GM19043 (cell line): ENCODE measurements around the gene PRX.
A peak's percentile ranks its signal among the peaks of the same experiment; 100 is the strongest.
"Not testable (repeated sequence)": the region's sequence is repeated elsewhere in the genome, so short reads cannot be mapped to it uniquely, and the experiment has no call there.

Source experiments
- ATAC-seq: cut with Tn5 transposase; IDR thresholded peaks from one replicate; pipeline ENCODE4 v1.9.1; 2021; ENCODE audit warnings: low read depth; ENCODE audit not compliant: unreplicated experiment

The PRX gene, protein sequence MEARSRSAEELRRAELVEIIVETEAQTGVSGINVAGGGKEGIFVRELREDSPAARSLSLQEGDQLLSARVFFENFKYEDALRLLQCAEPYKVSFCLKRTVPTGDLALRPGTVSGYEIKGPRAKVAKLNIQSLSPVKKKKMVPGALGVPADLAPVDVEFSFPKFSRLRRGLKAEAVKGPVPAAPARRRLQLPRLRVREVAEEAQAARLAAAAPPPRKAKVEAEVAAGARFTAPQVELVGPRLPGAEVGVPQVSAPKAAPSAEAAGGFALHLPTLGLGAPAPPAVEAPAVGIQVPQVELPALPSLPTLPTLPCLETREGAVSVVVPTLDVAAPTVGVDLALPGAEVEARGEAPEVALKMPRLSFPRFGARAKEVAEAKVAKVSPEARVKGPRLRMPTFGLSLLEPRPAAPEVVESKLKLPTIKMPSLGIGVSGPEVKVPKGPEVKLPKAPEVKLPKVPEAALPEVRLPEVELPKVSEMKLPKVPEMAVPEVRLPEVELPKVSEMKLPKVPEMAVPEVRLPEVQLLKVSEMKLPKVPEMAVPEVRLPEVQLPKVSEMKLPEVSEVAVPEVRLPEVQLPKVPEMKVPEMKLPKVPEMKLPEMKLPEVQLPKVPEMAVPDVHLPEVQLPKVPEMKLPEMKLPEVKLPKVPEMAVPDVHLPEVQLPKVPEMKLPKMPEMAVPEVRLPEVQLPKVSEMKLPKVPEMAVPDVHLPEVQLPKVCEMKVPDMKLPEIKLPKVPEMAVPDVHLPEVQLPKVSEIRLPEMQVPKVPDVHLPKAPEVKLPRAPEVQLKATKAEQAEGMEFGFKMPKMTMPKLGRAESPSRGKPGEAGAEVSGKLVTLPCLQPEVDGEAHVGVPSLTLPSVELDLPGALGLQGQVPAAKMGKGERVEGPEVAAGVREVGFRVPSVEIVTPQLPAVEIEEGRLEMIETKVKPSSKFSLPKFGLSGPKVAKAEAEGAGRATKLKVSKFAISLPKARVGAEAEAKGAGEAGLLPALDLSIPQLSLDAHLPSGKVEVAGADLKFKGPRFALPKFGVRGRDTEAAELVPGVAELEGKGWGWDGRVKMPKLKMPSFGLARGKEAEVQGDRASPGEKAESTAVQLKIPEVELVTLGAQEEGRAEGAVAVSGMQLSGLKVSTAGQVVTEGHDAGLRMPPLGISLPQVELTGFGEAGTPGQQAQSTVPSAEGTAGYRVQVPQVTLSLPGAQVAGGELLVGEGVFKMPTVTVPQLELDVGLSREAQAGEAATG (N-terminal part only)

GRCh38 chr19:40413291-40413845 is at the start of gene PRX:
PRX (minus strand) TSS chr19:40413378; CDS start chr19:40407932, 5,446 bp downstream.
- ATAC-seq = no peak

- no peak for ATAC-seq
Measured at GRCh38 chr19:40461669-40462221, 48.6 kb upstream of the PRX start.

DNA sequence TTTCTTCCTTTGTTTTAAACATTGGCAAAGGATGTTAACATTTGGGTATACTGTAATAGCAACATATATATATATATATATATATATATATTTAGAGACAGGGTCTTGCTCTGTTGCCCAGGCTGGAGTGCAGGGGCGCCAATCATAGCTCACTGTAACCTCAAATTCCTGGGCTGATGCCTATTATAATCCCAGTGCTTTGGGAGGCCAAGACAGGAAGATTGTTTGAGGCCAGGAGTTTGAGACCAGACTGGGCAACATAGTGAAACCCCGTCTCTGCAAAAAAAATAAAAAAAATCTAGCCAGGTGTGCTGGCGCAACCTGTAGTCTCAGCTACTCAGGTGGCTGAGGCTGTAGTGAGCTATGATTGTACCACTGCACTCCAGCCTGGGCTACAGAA is 47.0 kb upstream of the PRX start:
- no peak for ATAC-seq

GRCh38 chr19:40458597-40458974 is 45.4 kb upstream of the PRX start:
- no peak for ATAC-seq

DNA sequence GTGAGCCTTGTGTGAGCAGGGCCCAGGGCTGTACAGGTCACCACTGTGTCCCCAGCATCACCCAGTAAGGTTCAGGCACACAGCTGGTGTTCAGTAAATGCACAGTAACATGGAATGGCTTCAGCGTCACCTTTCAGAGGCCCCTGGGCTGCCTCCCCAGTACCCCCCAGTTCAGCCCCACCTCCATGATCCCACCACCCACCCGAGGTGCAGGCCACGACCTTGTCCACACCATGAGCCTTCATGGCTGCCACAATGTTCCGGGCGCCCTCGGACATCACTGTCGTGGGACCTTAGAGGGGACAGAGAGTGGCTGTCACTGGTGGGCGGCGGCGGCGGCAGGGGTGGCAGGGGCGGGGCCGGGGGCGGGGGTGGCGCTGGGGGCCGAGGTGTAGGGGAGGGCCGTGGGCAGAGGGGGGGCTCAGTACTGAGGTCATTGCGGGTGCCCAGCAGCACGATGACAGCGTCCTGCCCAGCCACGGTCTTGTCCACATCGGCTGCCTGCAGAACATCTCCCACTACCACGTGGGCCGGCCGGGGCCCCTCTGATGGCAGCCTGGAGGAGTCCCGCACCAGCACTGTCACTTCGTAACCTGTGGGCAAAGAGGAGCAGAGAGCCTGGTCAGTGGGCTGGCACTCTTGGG is 44.9 kb upstream of the PRX start:
- no peak for ATAC-seq

DNA sequence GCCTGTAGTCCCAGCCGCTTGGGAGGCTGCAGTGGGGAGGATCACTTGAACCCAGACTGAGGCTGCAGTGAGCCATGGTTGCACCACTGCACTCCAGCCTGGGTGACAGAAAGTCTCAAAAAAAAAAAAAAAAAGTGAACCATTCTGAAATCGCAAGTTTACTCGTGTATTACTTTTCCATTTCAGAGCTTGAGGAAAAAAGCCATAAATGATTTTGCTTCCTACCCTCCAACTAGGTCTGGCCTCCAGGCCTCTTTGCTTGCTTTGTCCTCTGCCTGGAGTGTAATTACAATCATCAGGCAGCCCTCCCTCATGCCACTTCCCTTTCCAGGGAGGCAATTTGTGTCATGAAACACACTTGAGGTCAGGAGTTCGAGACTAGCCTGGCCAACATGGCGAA is 43.9 kb upstream of the PRX start:
- no peak for ATAC-seq

DNA sequence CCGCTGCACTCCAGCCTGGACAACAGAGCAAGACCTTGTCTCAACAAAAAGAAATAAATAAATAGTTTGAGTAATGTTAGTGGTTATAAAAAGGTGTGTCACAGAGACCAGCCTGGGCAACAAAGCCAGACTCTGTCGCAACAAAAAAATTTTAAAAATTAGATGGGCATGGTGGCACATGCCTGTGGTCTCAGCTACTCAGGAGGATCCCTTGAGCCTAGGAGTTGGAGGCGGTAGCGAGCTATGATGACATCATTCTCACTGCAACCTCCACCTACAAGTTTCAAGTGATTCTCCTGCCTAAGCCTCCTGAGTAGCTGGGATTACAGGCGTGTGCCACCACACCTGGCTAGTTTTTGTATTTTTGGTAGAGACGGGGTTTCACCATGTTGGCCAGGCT is 40.8 kb upstream of the PRX start:
- not testable (repeated sequence) for ATAC-seq

- ATAC-seq = no peak
Measured at GRCh38 chr19:40453151-40453735, 40.1 kb upstream of the PRX start.

- no peak for ATAC-seq
Measured at GRCh38 chr19:40452016-40452415, 38.8 kb upstream of the PRX start.

DNA sequence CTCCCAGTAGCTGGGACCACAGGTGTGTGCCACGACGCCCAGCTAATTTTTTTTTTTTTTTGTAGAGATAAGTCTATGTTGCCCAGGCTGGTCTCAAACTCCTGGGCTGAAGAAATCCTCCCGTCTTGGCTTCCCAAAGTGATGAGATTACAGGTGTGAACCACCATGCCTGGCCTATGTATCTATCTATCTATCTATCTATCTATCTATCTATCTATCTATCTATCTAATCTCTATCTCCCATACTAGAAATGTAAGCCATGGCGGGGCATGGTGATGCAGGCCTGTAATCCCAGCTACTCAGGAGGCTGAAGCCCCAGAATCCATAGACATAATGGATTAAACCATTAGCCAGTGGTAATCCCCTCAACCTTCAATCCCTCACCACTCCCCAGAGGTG is 37.5 kb upstream of the PRX start:
- no peak for ATAC-seq

DNA sequence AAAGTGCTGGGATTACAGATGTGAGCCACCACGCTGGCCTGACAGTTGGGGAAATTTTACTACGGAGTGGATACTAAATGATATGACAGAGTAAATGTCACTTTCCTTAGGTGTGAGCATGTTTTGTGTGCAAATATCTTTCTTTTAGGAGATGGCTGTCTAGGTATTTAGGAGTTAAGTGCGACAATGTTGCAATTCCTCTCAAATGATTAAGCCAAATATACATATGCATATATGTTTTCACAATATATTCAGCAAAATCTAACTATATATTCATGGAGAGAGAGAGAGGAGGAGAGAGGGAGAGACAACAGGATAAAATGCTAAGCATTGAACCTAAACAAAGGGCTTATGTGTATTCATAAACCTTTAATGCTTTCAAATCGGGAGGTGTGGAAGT is 36.3 kb upstream of the PRX start:
- ATAC-seq = no peak

DNA sequence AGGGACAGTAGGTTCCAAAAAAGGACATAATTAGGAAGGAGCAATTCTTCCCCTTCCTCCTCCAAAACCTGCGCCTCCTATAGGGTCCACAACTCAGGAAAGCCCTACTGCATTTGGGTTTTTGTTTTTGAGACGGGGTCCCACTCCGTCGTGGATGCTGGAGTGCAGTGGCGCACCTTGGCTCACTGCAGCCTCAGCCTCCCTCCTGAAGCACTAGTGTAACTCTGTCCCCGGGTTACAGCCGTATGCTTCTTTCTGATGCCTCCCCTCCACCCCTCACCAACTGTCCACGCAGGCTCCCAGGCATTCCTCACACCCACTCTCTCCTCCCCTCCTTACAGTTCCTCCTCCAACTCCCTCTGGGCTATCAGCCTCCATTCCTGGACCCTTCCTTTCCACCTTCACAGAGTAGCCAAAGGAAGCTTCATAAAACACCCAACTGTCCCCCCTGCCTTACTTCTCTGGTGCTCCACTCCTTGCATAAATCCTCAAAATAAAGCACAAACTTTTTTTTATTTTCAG is 33.1 kb upstream of the PRX start:
- ATAC-seq = no peak

DNA sequence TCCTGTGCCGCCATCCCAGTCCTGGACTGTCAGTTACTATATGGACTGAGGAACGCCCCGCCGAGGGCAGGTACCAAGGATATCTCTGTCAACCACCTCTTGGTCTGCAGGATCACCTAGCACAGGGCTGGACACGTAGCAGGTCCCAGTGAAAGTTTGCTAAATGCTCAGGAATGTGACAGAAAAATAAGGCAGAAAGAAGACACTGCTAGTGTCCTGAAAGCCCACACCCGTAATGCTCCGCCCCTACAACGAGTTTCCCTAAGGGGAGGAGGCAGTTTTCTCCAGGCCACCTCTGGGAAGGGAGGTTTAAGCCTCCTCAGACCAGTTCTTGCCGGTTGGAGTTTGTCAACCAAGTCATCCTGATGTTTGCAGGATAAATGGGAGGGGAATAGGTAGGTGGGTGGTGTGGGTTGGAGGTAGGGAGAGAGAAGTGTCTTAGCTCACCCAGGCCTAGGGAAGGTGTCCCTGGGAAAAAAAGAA is 32.6 kb upstream of the PRX start:
- ATAC-seq = no peak

DNA sequence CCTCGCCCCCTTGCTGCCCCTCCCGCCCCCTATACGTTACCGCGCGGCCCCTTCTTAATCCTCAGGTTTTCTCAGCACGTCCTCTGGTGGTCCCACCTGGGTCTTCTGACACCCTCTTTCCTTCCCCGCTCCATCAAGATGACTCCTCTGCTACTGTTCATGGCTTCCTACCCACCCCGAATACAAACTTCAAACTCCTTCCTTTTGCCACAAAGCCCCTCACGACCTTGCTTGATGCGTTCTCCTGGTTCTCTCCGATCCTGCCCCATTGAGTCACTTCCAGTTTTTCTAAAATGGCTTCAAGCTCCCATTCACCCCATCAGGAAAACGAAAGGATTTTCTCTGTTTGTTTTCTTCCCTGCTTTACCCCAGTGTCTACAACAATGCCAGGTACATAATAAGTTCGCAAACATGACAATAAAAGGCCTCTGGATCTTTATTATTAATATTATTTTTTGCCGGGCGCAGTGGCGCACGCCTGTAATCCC is 31.7 kb upstream of the PRX start:
- ATAC-seq = no peak

DNA sequence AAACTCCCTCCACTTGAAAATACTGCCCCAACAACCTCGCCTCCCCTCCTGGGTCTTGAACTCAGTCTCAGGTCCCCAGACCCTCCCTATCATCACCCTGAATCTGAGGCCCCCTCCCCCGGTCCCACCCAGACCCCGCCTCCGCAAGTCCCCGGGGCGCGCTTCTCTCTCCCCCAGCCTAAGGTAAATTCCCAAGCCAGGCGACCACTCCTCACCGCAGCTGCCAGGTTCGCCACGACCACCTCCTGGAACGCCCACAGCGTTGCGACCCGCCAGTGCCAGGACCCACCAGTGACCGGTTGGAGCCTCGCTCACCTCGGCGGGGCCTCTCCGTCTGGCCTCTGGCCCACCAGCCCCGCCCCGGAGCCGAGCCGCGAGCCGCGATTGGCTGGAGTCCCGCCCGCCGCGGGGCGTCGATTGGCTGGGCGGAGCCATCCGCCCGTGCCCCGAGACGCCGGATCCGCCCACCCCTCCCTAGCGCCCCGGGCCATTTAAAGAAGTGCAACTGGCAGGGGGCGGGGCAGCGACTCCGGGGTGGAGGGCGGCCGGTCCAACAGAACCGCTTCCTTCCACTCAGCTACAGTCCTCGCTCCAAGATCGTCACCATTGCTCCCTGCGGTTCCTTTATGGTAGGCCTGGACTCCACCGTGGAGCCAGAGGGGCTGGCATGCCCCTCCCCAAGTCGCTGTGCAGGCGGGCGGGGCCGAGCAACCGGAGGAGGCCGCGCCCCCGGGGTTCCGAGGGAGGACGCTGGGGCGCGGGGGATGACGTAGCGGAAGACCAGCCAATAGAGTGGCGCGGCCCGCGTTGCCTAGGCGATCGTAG is 31.0 kb upstream of the PRX start, which contains the start of gene SERTAD3:
Gene SERTAD3 (minus strand): TSS at position 336 of the 825 bp plus-strand sequence. CDS start 2,255 bp downstream, outside the sequence.
- peak; percentile 71 for ATAC-seq

DNA sequence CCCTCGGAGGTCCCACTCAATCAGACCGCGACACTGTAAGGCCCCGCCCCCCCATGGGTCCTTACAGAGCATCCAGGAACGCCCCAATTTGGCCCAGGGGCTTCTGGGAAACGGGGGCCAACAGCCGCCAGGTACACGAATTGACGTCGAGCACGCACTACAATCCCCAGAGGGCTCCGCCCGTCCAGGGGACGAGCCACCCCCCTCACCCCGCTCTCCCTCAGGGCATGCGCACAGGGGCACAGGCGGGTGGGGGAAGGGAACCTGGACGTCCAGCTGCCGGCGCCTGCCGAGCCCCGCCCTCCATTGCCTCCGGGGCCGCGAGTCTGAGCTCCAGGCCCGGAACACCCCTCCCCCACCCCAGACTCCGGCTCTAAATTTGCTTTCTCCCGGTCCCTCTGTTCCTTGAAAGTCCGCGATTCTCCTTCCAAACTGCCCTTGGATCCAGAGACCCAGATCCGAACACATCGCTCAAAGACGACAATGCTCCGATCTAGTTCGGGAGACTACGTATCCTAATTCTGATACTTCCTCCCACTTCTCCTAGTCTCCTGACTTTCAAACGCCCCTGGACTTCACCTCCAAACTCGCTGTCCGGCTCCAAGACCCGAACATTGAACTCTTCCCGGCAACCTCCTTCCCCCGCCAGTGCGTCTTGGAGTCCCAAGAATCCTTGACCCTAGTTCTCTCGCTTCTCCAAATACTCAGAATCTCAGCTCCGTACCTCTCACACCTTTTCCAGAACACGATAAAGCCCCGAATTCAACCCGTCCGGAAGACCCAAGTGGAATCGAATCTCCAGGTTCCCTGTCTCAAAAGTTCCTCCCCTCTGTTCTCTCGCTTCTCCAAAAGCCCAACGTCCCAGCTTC is 30.2 kb upstream of the PRX start:
- peak; percentile 60 for ATAC-seq
